ENCODE measurements around the gene ZNF501. TPM values are rescaled to one million over a fixed set of nuclear protein-coding genes. Genes with fewer than 3 reads are reported as not detected.
A peak's percentile ranks its signal among the peaks of the same experiment; 100 is the strongest.

Gene ZNF501
- total and polyA plus RNA-seq, 2 of the 13 experiments (the other 11 are each of a cell fraction or from before 2014, with no cell fraction given): 2.4 to 2.8 TPM

GRCh38 chr3:44761424-44762169, 32.2 kb downstream of the ZNF501 start, which contains the start of the genes KIAA1143 and KIF15 (continued):
- TF ChIP-seq, protein P1, sequence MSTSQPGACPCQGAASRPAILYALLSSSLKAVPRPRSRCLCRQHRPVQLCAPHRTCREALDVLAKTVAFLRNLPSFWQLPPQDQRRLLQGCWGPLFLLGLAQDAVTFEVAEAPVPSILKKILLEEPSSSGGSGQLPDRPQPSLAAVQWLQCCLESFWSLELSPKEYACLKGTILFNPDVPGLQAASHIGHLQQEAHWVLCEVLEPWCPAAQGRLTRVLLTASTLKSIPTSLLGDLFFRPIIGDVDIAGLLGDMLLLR (CRISPR knock-in tag; IDR thresholded peaks at IDR 0.05): peak; percentile 71; the same call in 1 of the 2 replicates
- TF ChIP-seq ZC3H13 (CRISPR knock-in tag; IDR thresholded peaks at IDR 0.05) (0 out of 2 replicates have a peak, but pooled peaks have one; percentile 44), PPARG (CRISPR knock-in tag; conservative IDR thresholded peaks at IDR 0.05) (peak; percentile 32; the same call in 1 of the 2 replicates), ZNF451 (CRISPR knock-in tag; IDR thresholded peaks at IDR 0.05) (no peak), NCOA1 (CRISPR knock-in tag; IDR thresholded peaks at IDR 0.05) (peak; percentile 84; the same call in 1 of the 2 replicates), FOSL2 (CRISPR knock-in tag; IDR thresholded peaks at IDR 0.05) (peak; percentile 70), ZFAT (CRISPR knock-in tag; conservative IDR thresholded peaks at IDR 0.05) (no peak), PRDM10 (CRISPR knock-in tag; IDR thresholded peaks at IDR 0.05; ENCODE audit: low read depth) (peak; percentile 26; the same call in 1 of the 2 replicates), IRX3 (CRISPR knock-in tag; IDR thresholded peaks at IDR 0.05; ENCODE audit: borderline replicate concordance, low read depth) (peak; percentile 80; the same call in 1 of the 2 replicates), FOXJ3 (CRISPR knock-in tag; IDR thresholded peaks at IDR 0.05; ENCODE audit: borderline replicate concordance) (peak; percentile 56; the same call in 1 of the 2 replicates), RNF2 (conservative IDR thresholded peaks at IDR 0.05; ENCODE audit: low read depth) (no peak; the same call in 1 of the 2 replicates), ZNF609 (CRISPR knock-in tag; IDR thresholded peaks at IDR 0.05; ENCODE audit: borderline replicate concordance) (peak; percentile 81), SETDB1 (CRISPR knock-in tag; IDR thresholded peaks at IDR 0.05; ENCODE audit: borderline replicate concordance) (no peak), SALL1 (CRISPR knock-in tag; IDR thresholded peaks at IDR 0.05) (peak; percentile 85; the same call in 1 of the 2 replicates), NCOR1 (IDR thresholded peaks at IDR 0.05; ENCODE audit: borderline replicate concordance, low read length) (peak; percentile 41; the same call in 1 of the 2 replicates), ZNF224 (CRISPR knock-in tag; IDR thresholded peaks at IDR 0.05) (peak; percentile 72)
- TF ChIP-seq, protein P2, sequence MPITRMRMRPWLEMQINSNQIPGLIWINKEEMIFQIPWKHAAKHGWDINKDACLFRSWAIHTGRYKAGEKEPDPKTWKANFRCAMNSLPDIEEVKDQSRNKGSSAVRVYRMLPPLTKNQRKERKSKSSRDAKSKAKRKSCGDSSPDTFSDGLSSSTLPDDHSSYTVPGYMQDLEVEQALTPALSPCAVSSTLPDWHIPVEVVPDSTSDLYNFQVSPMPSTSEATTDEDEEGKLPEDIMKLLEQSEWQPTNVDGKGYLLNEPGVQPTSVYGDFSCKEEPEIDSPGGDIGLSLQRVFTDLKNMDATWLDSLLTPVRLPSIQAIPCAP (CRISPR knock-in tag; IDR thresholded peaks at IDR 0.05; ENCODE audit: low read depth): 0 out of 2 replicates have a peak, but pooled peaks have one; percentile 29

Measured in HepG2 (cell line).